Astrocyte (in vitro differentiated cells and primary cell): ENCODE measurements around the gene SLC25A21.

Experiments
- CTCF ChIP-seq: IDR thresholded peaks from 2 replicates; pipeline ENCODE4 v1.5.1; 2011; ENCODE audit warnings: low read depth, mild to moderate bottlenecking, inconsistent platforms, low read length, moderate library complexity; ENCODE audit not compliant: insufficient read depth
- EZH2 ChIP-seq: IDR thresholded peaks from 2 replicates; pipeline ENCODE4 v1.6.1; 2012; ENCODE audit warnings: mild to moderate bottlenecking, low read length, inconsistent platforms; ENCODE audit not compliant: insufficient read depth

GRCh38 chr14:36870776-36871175 is 301.6 kb downstream of the SLC25A21 start:
- no peak for TF ChIP-seq CTCF
- TF ChIP-seq EZH2, result no peak
